ENCODE measurements around the gene EHMT2.
A peak's percentile ranks its signal among the peaks of the same experiment; 100 is the strongest.

The EHMT2 gene

GRCh38 chr6:31837369-31838113 is 60.0 kb downstream of the EHMT2 start:
- DNase-seq (ENCODE audit: low spot score), result no peak

DNA sequence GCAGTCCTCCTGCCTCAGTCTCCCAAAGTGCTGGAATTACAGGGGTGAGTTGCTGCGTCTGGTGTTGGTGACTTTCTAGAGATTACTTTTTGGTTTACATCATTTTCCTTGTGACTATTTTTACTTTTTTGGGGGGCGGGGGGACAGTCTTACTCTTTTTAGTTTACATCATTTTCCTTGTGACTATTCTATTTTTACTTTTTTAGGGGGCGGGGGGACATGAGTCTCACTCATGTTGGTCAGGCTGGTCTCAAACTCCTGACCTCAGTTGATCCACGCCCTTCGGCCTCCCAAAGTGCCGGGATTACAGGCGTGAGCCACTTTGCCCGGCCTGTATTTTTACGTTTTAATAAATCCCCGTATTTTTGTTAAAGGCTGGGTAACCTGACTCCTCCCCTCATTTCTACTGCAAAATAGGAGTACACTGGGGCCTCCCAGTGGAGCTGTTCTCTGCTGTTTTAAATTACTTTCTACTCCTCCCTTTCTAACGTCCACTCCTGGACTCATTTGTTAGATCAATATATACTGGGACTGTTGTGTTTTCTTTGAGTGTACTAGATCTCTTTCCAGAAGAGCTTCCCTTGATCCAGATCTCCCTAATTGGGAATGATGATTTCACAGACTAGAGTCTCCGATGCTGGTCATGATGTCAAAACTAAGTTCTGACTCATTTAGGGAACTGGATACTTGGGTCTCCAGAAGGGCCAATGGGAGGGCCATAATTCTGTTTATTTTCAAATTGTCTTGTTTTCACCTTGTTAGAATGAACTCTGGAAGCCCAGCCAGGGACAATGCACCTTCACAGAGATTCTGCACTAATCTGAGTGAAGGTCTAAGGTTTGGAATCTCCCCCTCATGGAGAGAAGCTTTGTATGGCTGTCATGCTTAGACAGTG is 60.8 kb downstream of the EHMT2 start:
- DNase-seq (ENCODE audit: low spot score), result no peak

GRCh38 chr6:31836047-31836473 is 61.4 kb downstream of the EHMT2 start:
- DNase-seq (ENCODE audit: low spot score), result no peak

GRCh38 chr6:31834367-31835250 is 62.9 kb downstream of the EHMT2 start:
- DNase-seq (ENCODE audit: low spot score), result peak; percentile 88

DNA sequence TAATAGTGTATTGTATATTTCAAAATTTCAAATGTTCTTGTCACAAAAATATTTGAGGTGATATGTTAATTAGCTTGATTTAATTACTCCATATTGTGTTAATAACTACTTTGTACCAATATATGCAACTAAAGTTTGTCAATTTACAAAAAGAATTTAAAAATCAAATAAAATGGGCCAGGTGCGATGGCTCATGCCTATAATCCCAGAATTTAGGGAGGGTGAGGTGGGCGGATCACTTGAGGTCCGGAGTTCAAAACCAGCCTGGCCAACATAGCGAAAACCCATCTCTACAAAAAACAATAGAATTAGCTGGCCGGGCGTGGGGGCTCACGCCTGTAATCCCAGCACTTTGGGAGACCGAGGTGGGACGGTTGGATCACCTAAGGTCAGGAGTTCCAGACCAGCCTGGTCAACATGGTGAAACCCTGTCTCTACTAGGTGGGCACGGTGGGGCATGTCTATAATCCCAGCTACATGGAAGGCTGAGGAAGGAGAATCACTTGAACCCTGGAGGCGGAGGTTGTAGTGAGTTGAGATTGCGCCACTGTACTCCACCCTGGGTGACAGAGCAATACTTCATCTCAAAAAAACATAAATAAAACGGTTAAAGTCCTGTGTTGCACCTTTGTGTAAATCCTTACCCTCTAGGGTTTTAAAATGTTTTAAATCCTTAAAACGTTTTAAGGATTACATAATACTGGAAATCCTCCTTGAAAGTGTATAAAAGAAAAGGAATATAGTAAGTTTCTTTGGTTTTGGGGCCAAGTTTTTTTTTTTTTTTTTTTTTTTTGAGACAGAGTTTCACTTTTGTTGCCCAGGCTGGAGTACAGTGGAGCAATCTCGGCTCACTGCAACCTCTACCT is 65.9 kb downstream of the EHMT2 start:
- DNase-seq (ENCODE audit: low spot score), result no peak

- no peak for DNase-seq (ENCODE audit: low spot score)
Observed at GRCh38 chr6:31830886-31831335, 66.6 kb downstream of the EHMT2 start.
